HG03159 (cell line): ENCODE results near the gene PCDH1.
"Not testable (repeated sequence)": the region's sequence is repeated elsewhere in the genome, so short reads cannot be mapped to it uniquely, and the experiment has no call there.

Source experiments
- ATAC-seq: cut with Tn5 transposase; IDR thresholded peaks from one replicate; pipeline ENCODE4 v1.9.1; 2021; ENCODE audit warnings: mild to moderate bottlenecking, moderate library complexity; ENCODE audit not compliant: unreplicated experiment

Gene PCDH1

DNA sequence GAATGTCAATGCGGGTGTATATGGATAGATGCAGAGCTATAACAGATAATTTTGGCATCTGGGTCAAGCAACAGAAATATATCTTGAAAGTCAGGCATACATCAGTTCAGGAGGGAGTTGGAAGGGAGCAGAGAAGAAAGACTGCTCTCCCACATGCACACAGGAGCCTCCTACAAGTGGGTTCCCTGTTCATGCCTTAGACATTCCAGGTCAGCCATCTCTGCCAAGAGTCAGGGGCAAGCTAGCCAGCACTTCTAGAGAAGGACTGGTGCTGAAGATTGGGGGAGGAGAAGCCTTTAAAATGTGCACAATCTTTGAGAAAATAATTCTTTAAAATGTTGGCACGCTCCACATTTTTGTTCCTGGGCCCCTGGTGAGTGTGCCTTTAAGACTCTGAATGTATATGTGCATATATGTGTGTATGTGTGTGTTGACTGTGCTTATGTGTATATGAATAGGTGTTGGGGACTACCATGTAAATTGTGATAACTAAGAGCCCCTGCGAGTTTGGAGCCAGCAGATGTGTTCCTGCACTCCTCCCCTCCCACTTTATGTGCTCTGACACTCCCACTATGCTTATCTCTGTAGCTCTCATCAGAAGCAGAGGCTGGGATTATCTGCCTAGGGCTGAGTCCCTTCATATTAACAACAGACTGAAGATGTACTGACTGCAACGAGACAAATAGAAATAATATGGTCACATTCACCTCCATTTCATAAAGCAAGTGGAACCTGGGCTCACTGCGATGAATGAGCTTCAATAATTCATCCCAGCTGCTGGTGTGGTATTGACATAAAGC lies 24.0 kb upstream of the PCDH1 start:
- ATAC-seq, result no peak

DNA sequence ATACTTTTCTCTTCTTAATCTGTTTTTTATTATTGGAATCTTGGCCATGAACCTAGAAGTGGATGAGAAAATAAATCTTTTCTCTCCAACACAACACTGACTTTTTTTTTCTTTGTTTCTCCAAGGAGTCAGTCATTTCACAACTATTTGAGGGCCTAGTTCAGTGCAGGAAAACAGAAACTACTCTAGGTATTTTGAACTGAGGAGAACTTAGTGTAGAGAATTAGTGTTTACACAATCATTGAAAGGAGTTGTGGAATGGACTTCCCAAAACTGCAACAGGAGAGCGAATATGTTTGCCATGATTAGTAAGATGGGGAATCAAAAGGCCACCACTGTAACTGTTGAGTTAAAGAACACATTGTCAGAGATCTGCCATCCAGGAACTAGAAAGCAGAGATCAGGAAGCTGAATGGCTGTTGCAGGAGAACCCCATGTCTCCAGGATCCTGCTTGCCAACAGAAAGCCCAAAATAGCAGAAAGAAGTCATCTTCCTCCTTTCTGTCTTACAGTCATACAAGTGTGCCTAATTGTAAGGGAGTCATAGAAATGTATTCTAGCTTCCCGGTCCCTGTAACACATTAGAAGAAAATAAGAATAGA lies 20.3 kb upstream of the PCDH1 start:
- no peak for ATAC-seq

DNA sequence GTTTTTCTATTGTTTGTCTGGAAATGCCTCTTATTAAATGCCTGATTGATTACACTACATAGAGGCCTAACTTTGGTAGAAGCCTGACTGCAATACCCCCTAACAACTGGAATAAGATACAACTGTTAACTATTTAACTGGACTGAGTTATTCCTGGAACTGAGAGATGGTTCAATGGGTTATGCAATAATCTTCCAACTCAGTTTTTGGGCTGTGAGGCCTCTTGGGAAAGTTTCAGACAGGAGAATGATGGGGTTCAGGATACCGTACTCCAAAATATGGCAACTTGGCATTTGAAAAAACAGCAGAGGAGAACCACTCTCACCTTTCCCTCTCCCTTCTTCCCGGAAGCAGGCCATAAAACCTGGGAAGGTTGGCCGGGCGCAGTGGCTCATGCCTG lies 19.2 kb upstream of the PCDH1 start:
- ATAC-seq, result no peak

DNA sequence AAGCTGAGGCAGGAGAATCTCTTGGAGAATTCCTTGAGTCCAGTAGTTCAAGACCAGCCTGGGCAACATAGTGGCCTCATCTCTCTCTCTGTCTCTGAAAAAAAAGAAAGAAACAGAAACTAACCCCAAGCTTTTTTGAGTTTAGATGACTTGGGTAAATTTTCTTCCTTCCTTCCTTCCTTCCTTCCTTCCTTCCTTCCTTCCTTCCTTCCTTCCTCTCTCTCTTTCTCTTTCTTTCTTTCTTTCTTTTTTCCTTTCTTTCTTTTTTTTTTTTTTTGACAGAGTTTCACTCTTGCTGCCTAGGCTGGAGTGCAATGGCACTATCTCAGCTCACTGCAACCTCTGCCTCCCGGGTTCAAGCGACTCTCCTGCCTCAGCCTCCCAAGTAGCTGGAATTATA lies 12.2 kb upstream of the PCDH1 start:
- ATAC-seq, result not testable (repeated sequence)

DNA sequence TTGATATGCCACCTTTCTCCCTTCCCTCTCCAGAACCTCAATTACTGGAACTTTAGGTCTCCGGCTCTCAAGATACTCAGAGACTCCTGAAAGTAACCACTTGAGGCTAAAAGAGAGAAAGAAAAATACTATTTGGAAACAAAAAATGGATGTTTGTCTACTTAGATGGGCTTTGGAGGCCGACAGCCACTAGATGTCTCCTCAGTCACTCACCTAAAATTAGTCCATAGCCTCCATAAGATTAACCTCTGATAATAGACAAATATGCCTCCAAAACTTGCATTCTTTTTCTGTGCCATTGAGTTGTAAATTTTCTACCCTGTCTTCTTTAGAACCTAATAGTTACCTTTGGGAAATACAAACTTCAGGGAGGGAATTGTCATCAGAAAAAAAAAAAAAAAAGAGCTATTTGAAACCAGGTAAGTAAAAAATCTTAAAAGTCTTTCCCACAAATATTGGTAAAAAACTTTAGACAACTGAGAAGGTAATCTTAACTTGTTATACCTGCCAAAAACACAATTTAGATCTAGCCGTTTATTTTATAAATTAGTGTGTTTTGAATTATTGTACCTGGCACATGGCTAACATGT lies 11.2 kb upstream of the PCDH1 start:
- ATAC-seq, result no peak

DNA sequence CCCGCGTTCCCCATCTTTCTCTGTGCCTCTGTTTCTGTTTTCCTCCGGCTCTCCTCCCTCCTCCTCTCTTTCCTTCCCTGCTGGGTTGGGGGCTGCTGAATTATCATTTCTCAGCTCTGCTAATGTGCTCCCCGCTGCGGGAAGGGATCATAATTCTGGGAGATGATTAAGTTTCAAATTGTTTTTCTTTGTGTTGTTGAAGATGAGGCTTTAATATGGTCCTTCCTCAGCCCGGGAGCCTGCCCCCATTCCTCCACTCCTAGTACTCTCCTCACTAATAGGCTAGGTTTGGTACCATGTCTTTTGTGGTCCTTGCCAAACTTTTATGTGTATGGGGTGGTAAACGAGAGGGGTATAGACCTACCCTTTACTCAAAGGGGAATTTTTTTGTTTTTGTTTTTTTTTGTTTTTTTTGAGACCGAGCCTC lies 5.7 kb upstream of the PCDH1 start:
- ATAC-seq, result no peak

DNA sequence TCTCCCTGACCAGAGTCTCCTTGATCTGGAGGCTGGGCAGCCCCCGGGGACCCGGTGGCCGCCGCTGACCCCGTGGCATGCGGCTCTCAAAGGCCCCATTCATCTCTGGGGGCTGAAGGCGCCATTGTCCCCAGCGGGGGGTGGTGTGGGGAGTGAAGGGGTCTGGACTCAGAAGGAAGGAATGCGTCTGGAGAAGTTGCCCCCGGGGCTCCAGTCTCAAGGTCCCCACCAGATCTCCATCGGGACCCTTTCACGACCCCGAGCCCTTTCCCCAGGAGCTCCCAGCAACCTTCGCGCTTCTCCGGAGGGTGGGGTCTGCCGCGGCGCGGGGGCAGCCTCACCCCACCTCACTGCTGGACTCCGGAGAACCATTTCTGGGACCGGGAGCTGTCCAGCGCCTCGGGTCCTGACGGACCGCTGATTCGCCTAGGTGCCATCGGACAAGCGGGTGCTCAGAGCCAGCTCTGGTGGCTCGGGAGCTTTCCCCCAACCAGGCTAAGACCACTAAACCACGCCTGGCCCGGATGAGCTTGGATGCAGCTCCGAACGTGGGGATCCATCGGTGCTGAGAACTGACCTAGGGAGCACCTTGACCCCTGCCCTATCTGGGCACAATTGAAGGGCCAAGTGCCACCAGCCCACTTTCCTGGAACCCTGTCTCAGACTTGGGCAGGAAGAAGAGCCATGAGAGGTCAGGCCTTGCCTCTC lies 5.1 kb upstream of the PCDH1 start:
- ATAC-seq, result no peak

DNA sequence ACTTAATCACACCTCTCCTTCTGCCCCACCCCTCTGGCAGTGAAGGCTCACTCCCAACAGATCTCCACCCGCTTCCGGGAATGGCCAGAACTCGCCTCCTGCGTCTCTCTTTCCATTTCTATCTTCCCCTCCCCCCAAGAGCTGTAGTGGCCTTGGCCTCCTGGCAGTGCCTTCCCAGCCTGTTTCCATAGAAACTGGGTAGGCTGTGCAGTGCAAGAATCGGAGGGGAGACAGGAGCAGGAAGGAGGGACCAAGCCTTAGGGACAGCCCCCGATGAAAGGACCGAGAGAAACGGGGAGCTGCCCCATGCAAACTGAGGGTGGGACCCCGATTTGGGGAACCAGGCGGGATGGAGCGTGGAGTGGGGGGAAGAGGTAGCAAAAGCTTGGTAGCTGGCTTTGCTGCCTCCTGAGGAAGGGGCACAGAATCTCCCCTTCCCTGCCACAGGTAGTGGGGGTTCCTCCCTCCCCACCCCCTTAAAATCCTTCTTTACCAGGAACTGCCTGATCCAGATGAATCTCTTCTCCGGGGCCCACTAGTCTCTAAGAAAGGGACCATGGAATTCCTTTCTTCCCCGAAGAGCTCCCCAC lies 4.5 kb upstream of the PCDH1 start:
- no peak for ATAC-seq

DNA sequence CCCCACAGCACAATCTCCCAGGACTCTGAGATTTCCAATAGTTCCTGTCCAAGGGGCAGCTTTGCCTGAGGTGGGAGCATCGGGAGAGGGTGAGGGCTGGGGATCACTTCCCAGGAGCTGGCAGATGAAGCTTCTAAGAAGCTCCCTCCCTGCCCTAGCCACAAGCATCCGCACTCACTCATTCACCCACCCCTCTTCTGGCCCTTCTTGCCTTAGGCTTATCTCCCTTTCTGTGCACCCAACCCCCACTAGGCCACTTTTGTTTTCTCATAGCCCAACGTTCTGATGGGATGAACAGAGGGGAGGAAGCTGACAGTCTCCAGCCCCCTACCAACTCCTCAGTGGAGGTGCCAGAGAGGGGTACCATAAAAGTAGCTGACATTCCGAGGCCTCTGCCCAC lies 3.7 kb upstream of the PCDH1 start:
- ATAC-seq, result no peak

DNA sequence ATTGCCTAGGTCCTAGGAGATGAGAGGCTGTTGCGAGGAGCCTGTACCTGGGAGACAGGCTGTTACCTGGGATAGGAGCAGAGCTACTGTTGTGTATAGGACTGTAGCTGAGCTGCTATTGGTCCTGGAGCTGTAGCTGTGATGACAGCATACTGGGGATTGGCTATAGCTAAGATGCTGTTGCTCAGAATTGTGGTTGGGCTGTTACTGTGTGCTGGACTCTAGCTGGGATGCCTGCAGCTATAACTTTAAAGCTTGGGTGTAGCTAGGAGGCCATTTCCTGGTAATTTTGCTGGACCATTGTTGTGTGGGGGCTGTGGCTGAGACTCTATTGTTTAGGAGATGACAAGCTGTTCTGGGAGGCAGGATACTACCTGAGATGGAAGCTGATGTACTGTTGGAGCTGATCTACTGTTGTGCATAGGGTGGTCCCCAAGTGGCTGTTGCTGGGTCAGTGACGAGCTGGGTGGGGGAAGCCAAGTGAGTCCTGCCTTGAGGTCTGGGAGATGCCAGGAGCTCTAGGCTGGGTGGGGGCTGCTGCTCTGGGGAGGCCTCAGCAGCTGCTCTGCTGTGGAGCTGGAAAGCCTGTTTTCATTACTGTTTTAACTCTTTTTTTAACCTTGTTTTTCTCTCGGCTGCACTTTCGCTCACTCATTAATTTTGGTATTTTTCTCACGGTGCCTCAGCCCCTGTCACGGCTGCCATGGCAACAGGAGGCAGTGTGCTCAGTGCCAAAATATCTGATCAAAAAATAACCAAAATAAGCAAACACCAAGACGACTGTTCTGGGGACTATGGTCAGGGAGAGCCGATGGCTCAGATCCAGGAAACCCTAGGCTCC lies 3.0 kb upstream of the PCDH1 start:
- no peak for ATAC-seq

DNA sequence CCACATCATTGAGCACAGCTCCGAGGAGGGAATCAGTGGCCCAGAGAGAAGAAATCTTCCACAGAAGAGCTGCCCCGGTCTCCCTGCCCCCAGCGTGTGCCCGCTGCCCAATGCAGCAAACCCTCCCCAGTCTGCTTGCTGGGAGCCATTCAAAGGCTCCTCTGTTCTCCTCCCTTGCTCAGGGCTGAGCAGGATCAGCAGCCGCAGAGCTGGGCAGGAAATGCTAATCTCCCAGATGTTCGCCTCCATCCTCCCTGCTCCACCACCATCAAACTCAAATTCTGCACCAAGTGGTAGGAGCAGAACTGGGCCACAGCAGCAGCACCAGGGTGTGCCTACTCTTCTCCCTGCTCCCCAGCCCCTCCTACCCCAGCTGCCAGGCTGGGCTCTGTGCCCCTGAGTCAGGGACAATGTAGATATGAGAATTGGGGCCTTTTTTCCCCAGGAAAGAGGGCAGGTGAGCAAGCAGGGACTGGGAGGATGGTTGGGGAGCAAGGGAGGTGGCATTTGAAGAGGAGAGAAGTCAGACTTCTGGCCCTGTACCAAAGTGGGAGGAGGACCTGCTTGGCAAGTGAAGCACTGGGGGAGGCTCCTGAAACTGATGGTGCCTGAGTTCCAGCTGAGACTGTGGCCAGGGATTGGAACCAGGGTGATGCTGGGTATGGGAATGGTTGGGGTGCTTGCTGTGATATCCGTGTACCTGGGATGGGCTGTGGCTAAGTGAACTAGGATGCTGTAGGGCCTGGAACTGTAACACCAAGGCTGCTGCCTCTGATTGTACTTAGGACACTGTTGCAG lies 1.9 kb upstream of the PCDH1 start:
- ATAC-seq, result no peak

DNA sequence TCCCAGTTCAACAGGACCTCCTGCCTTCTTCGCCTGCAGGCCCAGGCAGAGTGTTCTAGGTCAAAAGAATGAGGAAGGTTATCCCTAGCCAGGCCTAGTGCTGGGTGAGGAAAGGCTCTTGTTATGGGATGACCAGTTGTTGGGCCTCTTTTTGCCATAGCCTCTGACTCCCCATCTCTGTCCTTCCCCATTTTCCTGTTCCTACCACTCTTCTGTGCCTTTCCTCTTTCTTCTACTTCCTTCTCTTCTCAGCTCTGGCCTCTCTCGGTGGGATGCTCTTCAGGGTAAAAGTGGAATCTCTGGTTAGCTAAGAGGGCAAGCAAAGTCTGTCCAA lies 1.2 kb upstream of the PCDH1 start:
- no peak for ATAC-seq

DNA sequence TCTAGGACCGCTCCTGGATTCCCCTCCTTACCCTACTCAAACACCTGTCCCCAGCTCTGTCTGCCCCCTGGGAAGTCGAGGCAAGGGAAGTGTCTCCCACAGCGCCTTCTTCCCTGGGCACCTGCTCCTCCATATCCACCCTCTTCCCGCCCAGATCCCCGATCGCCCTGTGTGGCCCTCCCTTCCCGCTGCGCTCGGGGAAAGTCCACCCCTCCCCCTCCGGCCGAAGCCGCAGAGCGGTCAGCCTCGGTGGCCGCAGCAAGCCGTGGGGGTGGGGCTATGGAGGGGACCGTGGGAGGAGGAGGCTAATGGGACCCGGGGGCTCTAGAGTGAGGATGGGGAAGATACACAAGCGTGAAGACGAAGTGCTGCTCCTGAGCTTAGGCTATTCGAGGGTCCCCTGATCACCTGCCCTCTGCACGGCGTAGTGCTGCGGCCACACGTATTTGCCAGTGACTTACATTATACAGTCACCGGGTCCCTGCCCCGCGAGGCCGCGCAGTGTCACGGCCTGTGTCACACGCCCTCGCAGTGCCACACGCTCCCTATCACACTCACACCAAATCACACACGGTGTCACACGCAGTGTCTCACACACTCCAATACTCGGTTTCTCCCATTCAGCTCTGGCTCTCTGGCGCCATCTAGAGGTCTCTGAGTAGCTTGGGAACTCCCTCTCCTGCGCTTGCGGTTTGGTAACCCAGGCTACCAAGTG lies 658 bp upstream of the PCDH1 start:
- ATAC-seq, result peak; percentile 77

DNA sequence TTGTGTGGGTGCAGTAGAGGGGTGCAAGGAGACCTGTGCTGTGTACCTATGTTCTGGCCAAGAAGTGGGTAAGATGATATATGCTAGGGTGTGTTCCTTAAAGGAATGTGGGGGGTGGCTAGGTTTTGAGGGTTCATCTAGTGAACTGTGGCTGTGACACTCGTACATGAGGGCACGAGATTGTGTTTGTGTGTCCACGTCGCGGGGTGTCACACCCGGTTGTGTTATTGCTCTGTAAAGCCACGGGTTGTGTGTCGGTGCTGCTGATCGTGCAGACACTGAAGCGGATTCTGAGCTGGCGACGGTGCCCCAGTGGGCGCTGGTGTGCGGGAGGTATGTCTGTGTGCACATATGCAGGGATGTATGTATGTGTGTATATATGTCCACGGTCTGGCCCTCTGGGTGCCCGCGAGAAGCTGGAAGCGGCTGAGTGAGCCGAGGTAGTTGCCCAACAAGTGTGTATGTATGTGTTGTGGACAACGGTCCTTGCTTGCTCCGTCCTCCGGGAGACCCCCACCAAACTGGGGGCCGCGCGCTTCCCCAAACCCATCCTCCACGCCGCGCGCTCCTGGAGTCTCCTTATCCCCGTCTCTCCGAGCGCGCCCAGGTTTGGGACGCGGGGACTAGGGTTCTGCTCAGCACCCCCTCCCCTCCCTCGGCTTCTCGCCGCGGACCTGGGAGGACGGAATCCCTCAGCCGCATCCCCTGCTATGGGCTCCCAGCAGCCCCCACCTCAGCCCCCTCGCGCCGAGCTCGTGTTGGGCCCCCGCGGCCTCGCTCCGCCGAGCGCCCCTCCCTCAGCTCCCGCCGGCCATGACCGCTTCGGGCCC lies 639 bp downstream of the PCDH1 start:
- ATAC-seq, result no peak

DNA sequence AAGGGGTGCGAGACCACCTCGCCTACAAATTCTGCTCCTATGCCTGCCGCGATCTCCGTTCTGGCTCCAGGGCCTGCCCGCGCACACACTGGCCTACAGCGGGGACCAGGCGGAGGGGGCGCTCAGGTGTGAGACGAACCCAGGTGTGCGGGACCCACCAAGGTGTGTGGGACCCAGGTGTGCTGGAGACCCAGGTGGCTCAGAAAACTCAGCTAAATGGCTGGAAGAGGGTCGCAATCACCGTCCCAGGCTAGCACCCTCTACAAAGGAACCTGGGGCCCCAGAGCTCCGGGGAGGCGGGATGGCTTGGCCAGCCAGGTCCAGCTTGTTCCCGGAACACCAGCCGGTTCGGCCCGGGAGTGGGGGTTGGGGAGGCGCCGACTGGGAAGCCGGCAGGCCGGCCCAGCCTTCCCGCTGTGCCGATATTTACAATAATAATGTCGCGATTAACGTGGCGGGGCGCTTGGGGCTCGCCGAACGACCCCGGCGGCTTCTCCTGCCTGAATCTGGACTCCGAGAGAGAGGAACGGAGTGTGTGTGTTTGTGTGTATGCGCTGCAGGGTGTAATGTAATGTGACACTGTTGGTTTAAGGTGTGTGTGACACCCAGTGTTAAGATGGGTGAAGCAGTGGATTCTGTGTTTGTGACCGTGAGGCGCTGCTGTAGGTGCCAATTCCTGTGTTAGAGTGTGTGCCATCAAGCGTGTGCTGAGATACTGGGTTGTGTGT lies 1.4 kb downstream of the PCDH1 start:
- no peak for ATAC-seq

DNA sequence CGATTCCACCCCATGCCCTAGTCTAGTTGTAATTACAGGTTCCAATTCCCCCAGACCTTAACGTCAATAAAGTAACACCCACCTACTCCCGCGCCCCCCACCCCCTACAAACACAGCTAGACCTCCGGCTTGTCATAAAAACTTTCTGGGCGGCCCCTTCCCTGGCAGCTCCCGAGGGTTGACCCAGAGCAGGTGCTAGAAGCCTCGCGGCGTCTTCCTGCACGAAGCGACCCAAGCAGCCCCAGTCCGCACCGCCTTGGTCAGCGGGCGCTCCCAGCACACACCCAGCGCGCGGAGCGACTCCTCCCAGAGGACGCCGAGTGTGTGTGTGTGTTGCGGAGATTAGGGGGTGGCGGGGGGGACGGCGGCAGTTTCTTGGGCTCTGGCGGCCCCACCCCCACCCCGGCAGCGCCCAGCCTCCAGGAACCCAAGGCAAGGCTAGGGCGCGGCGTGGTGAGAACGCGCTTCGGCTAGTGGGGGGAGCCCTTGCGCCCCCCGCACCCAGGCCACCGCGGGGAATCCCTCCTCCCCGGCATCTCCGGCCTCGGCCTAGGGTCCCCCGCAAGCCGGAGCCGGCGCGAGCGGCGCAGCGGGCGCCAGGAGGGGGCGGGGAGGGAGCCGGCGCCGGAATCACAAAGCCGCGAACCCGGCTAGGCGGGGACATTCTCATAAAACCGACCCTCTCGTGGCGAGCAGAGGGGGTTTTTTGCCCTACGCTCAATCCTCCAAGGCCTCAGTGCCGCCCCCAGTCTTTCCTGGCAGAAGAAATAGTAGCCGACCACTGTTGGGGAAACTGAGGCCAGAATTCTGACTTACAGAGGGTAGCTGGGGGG lies 2.2 kb downstream of the PCDH1 start:
- ATAC-seq, result no peak
